B cell (primary cell): Measurements from ENCODE around the gene C6orf89.

ENCODE experiments used
- CTCF ChIP-seq: fragments of 200-600 bp; IDR thresholded peaks from one replicate; pipeline ENCODE4 v1.8.0; 2022; ENCODE audit warnings: antibody characterized with exemption, mild to moderate bottlenecking
- EZH2 ChIP-seq: IDR thresholded peaks from 2 replicates; pipeline ENCODE4 v1.6.1; 2012; ENCODE audit warnings: borderline replicate concordance, low read depth, mild to moderate bottlenecking, moderate library complexity, low read length; ENCODE audit not compliant: insufficient read depth, poor library complexity, severe bottlenecking

GRCh38 chr6:36958775-36959554 is 73.2 kb downstream of the C6orf89 start:
- no peak for TF ChIP-seq CTCF
- no peak for TF ChIP-seq EZH2
